Activated T-cell treated with anti-CD3 and anti-CD28 coated beads, Interleukin-2, amount 50 U/mL, for 48 hours (primary cell): ENCODE measurements around the gene FAM78B.

ENCODE experiments used
- DNase-seq, 2 experiments: peaks; one replicate each; pipeline ENCODE4 v3.0.0-alpha.2; 2020

The FAM78B gene

GRCh38 chr1:166116026-166116425, 50.8 kb downstream of the FAM78B start:
- DNase-seq: no peak

GRCh38 chr1:166114419-166114818, 52.4 kb downstream of the FAM78B start:
- DNase-seq: no peak

- DNase-seq: no peak
Observed at GRCh38 chr1:166113630-166114029, 53.2 kb downstream of the FAM78B start.

DNA sequence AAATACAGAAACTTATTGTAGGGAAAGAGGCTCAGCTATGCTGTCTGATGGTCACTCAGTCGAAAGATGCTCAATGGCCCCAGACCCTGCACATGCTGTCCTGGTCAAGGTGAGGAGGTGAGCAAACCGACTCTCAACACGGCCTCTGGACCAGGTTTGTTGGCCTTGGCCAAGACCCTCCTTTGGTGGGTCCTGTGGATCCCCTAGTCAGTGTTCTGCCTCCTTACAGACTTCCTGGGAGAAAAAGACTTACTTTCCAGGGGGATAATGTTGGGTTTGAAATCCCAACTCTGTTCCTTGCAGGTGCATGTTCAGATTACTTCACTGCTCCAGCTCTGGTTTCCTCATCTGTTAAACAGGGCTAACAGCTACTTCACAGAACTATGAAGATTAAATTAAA, 53.8 kb downstream of the FAM78B start:
- DNase-seq: no peak

DNA sequence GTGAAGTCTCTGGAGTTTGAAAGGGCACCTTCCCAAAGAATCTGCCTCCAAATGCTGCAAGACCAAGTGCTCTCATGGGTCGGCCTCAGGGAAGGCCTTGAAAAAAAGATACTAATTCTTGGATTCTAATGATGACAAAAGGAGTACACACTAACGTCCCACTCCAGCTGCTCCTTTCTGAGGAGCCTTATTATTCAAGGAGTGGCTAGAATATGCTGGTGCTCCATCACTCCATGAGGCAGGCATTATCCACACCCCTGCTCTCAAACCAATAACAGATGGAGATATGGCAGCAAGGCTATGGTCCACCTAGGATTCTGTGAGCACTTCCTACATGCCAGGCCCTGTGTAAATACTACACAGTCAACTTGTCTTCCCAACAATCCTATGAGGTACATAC, 54.4 kb downstream of the FAM78B start:
- no peak for DNase-seq

GRCh38 chr1:166111430-166111829, 55.4 kb downstream of the FAM78B start:
- no peak for DNase-seq

DNA sequence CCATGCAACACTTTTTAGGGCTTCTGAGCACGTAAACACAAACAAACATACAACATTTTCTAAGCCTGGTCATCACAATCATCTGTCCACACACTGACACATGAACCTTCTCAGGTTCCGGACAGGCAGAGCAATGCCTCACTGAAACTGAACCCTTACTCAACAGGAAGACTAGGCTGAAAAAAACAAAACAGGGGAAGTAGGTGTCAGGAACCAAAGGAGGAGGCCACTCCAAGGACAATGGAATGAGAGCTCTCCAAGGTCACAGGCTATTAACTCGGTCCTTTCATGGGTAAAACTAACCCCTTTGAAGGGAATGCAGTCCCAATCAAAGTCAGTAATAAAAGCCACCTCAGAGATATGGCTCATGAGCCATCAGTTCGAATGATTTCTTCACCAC, 76.6 kb downstream of the FAM78B start:
- no peak for DNase-seq

- no peak for DNase-seq
Observed at GRCh38 chr1:166089804-166090203, 77.0 kb downstream of the FAM78B start.

DNA sequence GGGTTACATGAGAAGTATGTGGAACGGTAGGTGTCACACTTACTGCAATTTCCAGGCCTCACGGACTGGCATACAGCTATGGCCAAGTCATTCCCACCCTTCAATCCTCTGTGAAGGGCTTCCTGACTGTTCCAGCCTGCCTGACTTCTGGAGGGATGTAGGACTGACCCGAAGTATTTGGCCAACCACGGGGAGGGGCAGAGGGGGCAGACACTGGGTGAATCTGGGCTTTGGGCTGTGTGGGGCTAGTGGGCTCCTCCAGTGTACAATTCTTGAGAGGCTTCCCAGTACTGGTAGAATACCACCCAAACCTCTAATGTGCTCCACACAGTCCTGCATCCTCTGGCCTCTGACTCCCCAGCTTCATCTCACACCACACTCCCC, 78.2 kb downstream of the FAM78B start:
- DNase-seq: no peak

DNA sequence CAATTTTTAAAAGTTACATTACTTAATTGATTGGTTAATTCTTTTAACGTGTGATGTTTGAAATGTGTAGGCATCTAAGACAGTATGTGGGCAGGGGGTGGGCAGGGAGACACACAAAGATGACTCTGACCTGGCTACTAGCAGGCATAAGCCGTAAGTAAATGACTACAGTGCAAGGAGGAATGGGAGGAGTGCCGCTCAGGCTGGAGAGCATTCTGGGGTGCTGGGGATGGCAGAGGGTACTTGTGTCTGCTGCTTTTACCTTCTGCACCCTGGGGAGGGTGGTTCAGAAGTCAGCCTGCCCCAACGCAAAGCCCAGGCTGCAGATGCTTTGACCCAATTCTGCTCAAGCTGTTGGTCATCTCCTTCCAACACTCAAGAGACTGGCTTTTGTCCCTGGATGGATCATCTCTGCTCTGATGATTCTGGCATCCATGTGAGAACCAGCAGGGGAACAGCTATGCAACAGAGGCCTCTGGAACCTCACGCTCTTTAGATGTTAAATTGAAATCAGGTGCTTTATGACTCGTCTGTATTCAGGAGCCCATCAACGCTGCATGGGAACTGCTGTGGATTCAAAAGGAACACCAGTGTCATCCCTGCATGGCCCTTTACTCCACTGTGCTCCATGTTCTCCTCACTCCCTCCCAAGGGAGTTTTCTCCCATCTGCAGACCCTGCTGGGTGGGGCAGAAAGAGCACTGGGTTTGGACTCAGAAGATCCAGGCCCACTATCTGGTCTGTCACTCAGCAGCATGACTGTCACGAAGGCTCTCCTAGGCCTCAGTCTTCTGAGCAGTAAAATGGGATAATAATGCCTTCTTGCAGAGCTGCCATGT, 78.8 kb downstream of the FAM78B start:
- no peak for DNase-seq

- DNase-seq: no peak
Observed at GRCh38 chr1:166086113-166086883, 80.5 kb downstream of the FAM78B start.

DNA sequence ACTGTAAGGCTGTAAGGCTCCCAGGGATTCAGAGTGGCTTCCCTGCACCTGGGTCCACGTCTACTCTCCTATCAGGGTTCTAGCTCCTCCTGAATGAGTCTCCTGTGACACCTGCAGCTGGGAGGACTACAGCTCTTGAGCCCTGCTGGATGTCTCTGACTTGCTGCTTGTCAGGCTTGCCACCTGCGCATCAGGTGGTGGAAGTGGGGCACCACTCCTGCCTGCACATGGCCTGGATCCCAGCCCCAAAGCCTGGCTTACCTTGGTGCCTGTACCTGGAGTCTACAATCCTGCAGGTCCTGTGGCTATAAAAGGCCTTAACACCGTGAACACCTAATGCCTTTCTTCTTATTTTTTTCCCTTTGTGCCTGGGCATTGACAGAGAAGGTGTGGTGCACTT, 82.2 kb downstream of the FAM78B start:
- no peak for DNase-seq

DNA sequence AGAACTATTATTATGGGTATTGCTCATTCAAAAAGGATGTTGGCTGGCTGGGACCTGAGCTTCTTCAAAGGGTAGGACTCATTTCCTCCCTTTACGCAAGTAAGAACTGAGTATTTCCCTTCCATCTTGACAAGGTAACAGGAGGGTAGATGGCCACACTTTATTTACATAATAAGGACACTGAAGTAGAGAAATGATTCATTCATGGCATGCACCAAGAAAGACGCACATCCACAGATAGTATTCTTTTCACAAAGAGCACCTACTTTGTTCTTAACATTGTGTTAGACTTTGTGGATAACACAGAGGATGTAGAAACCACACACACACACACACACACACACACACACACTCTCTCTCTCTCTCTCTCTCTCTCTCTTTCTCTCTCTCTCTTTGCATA, 82.9 kb downstream of the FAM78B start:
- no peak for DNase-seq

DNA sequence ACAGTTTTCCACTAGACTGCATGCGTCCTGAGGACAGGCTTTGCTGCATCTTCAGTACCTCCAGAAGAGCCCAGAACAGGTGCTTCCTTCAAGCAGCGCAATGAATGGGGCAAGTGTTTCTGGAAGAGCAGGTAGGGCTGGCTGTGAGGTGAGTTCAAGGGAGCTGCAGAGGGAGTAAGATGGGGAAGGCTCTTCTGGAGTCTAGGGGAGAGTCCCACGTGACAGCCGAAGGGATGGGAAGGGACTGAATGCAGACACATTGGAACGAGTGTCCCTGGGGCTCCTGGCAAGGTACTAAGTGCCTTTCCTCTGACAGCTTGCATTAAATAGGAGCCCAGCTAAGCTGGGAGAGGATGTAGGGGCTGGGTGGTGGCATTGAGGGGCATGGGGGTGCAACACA, 84.2 kb downstream of the FAM78B start:
- DNase-seq: no peak

DNA sequence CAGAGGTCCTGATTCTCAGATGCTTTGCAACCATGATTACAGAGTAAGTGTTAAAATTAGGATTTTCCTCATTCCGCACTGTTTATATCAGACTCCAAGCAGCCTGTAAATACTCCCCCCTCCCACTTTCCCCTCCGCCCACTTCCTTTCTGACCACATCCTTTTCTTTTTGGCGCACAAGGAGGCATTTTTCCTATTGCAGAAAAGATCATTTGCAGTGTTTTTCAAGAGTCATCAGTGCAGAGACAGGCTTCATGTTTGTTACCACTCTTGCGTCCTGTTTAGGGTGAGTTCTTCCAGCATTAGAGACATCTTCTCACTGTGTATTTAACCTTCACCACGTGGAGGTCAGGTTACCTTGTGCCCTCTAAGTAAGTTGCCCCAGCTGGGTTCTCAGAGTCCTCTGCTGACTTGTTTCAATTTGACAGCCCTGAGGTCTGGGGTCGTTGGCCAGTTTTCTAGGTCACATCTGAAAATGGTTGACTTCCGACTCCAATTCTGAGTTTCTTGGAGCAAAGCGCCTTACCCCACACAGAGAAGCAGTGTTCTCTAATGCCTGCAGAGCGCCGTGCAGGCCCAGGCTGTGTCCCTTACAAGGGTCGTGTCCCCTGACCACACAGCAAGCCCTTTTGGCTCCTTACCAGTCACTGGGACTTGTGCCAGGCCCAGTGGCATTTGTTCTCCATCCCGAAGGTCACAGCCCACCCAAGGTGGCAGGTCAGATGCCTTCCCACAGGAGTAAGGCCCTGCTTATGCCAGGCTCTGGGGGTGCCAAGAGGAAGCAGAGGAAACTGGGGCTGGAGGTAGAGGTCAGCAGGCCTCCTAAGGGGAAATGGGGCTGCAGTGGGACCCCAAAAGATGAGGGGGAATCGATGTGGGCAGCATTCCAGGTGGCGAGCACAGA, 85.6 kb downstream of the FAM78B start:
- DNase-seq: peak in 1 of 2 experiments; percentile 26

GRCh38 chr1:166080277-166080966, 86.4 kb downstream of the FAM78B start:
- peak; percentile 25 for DNase-seq

DNA sequence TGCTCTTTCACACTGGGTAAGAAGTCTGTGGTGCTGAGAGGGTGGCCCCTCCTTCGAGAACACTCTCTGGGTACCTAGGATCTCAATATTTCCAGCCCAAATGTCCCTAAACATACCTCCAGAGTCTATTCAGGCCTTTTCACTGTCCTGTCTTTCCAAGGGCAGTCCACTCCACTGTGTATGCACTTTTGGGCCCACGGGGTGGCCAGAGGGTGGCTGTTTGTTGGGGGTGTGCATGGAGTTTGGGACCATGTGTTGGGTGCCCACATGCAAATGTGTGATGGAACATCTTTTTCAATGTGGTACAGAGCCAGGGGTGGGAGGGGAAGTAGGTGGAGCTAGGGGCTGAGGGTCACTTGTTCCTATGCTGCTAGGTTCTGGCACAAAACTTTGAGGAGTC, 87.5 kb downstream of the FAM78B start:
- DNase-seq: no peak

GRCh38 chr1:166073489-166073888, 93.3 kb downstream of the FAM78B start:
- DNase-seq: no peak

- DNase-seq: no peak
Observed at GRCh38 chr1:166069390-166069789, 97.4 kb downstream of the FAM78B start.

DNA sequence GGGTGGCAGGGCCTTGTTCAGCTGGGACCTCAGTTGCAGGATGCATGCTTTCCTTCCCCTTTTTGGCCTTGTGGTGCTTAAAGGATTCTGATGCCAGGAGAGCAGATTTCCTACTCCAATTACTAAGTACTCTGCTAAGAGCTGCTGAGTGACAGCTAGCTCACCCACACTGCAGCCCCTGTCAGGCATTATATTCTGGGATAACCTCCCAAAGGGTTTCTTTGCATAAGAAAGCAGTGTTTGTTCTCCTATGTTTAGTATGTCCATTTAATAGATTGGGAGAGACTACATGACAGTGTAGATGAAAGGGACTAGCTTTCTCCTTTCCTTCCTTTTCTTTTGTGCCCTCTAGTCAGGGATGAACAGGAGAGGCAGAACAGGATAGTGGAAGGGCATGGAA, 100.7 kb downstream of the FAM78B start:
- DNase-seq: no peak

DNA sequence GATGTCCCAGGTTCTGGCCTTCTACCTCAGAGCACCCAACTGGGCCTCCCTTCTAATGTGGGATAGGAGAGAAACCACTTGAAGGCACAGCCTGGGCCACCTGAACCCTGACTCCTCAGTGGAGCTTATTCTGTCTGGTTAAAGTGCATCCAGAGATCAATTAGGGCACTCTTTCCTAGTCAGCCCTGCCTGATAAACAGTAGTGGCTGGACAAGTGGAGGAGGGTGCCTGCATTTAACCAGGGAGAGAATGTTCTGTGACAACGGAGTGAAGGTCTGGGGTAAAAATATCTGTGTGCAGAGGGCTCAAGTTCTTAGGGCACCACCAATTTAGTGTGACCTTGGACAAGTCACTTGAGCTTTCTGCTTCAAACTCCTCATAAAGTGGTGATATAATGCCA, 101.8 kb downstream of the FAM78B start:
- no peak for DNase-seq

GRCh38 chr1:166064313-166064926, 102.4 kb downstream of the FAM78B start:
- no peak for DNase-seq
